GM12873 (cell line): ENCODE measurements around the gene ADCY2.

Source experiments
- CTCF ChIP-seq: IDR thresholded peaks from 2 replicates; pipeline ENCODE4 v1.5.1; 2012; ENCODE audit warnings: low read depth, mild to moderate bottlenecking, moderate library complexity, low read length, control low read depth; ENCODE audit not compliant: insufficient read depth; ENCODE audit errors: missing control alignments

Gene ADCY2

GRCh38 chr5:7668627-7669026, 272.7 kb downstream of the ADCY2 start:
- TF ChIP-seq CTCF, result no peak

GRCh38 chr5:7671381-7671993, 275.5 kb downstream of the ADCY2 start:
- no peak for TF ChIP-seq CTCF

GRCh38 chr5:7673658-7674057, 277.7 kb downstream of the ADCY2 start:
- no peak for TF ChIP-seq CTCF

GRCh38 chr5:7676455-7676854, 280.5 kb downstream of the ADCY2 start:
- no peak for TF ChIP-seq CTCF

GRCh38 chr5:7678030-7678429, 282.1 kb downstream of the ADCY2 start:
- no peak for TF ChIP-seq CTCF

- TF ChIP-seq CTCF, result no peak
Observed at GRCh38 chr5:7679663-7680062, 283.7 kb downstream of the ADCY2 start.

GRCh38 chr5:7680260-7680659, 284.3 kb downstream of the ADCY2 start:
- TF ChIP-seq CTCF, result no peak
